SK-N-SH treated with all-trans-retinoic acid at 6 μM for 48 hours (cell line): Measurements from ENCODE around the gene REXO4.
"Not testable (repeated sequence)": the region's sequence is repeated elsewhere in the genome, so short reads cannot be mapped to it uniquely, and the experiment has no call there.

Source experiments
- ATAC-seq: fragments of 200-7000 bp; cut with Tn5 transposase; 3 replicates; pipeline ENCODE4 v1.9.1; 2020; ENCODE audit warnings: mild to moderate bottlenecking, moderate library complexity
- ARNTL ChIP-seq: fragments of 450-650 bp; formaldehyde crosslinking; IDR thresholded peaks from 2 replicates; pipeline ENCODE4 v1.5.0; 2020; ENCODE audit warnings: low read depth, mild to moderate bottlenecking, moderate library complexity, borderline replicate concordance
- BACH2 ChIP-seq: fragments of 250-450 bp; sonication (Bioruptor Pico); IDR thresholded peaks from 2 replicates; pipeline ENCODE4 v1.9.0; 2021; ENCODE audit warnings: mild to moderate bottlenecking, borderline replicate concordance
- CREB5 ChIP-seq: fragments of 250-450 bp; sonication (Bioruptor Pico); IDR thresholded peaks from 2 replicates; pipeline ENCODE4 v1.5.1; 2020; ENCODE audit warnings: low read depth, mild to moderate bottlenecking, moderate library complexity
- CSDC2 ChIP-seq: fragments of 250-450 bp; sonication (Bioruptor Pico); IDR thresholded peaks from 2 replicates; pipeline ENCODE4 v1.5.0; 2020; ENCODE audit warnings: mild to moderate bottlenecking, moderate library complexity
- CSRNP3 ChIP-seq: fragments of 250-450 bp; sonication (Bioruptor Pico); IDR thresholded peaks from 2 replicates; pipeline ENCODE4 v1.5.1; 2021; ENCODE audit warnings: mild to moderate bottlenecking, moderate library complexity
- ESRRG ChIP-seq: fragments of 250-450 bp; sonication (Bioruptor Pico); IDR thresholded peaks from 2 replicates; pipeline ENCODE4 v1.6.1; 2021; ENCODE audit warnings: mild to moderate bottlenecking
- GLIS3 ChIP-seq: fragments of 250-450 bp; sonication (Bioruptor Pico); IDR thresholded peaks from 2 replicates; pipeline ENCODE4 v1.5.0; 2020; ENCODE audit warnings: mild to moderate bottlenecking, moderate library complexity
- ISL1 ChIP-seq: fragments of 250-450 bp; sonication (Bioruptor Pico); IDR thresholded peaks from 2 replicates; pipeline ENCODE4 v2.1.2; 2022; ENCODE audit warnings: mild to moderate bottlenecking, moderate library complexity
- OSR1 ChIP-seq: fragments of 250-450 bp; sonication (Bioruptor Pico); IDR thresholded peaks from 2 replicates; pipeline ENCODE4 v1.8.0; 2022; ENCODE audit warnings: moderate library complexity, mild to moderate bottlenecking, inconsistent platforms
- PATZ1 ChIP-seq: fragments of 250-450 bp; sonication (Bioruptor Pico); IDR thresholded peaks from 2 replicates; pipeline ENCODE4 v1.8.0; 2020; ENCODE audit warnings: mild to moderate bottlenecking, moderate library complexity, borderline replicate concordance
- POU6F1 ChIP-seq: fragments of 250-450 bp; sonication (Bioruptor Pico); IDR thresholded peaks from 2 replicates; pipeline ENCODE4 v1.8.0; 2021; ENCODE audit warnings: low read depth, mild to moderate bottlenecking, moderate library complexity, borderline replicate concordance
- PPARA ChIP-seq: fragments of 250-450 bp; sonication (Bioruptor Pico); IDR thresholded peaks from 2 replicates; pipeline ENCODE4 v1.5.0; 2020; ENCODE audit warnings: mild to moderate bottlenecking, borderline replicate concordance
- RARB ChIP-seq: fragments of 250-450 bp; sonication (Bioruptor Pico); IDR thresholded peaks from 2 replicates; pipeline ENCODE4 v1.8.0; 2021; ENCODE audit warnings: mild to moderate bottlenecking, moderate library complexity
- SNAI2 ChIP-seq: fragments of 250-450 bp; sonication (Bioruptor Pico); IDR thresholded peaks from 2 replicates; pipeline ENCODE4 v1.5.0; 2020; ENCODE audit warnings: mild to moderate bottlenecking, moderate library complexity
- TCF4 ChIP-seq: fragments of 250-450 bp; sonication (Bioruptor Pico); IDR thresholded peaks from 2 replicates; pipeline ENCODE4 v1.8.0; 2021; ENCODE audit warnings: mild to moderate bottlenecking, moderate library complexity, borderline replicate concordance
- TOX ChIP-seq: fragments of 250-450 bp; sonication (Bioruptor Pico); IDR thresholded peaks from 2 replicates; pipeline ENCODE4 v1.8.0; 2021; ENCODE audit warnings: mild to moderate bottlenecking, moderate library complexity, borderline replicate concordance
- TSHZ2 ChIP-seq: fragments of 250-450 bp; sonication (Bioruptor Pico); IDR thresholded peaks from 2 replicates; pipeline ENCODE4 v1.5.0; 2020; ENCODE audit warnings: mild to moderate bottlenecking, moderate library complexity
- ZFP3 ChIP-seq: fragments of 250-450 bp; sonication (Bioruptor Pico); IDR thresholded peaks from 2 replicates; pipeline ENCODE4 v1.5.0; 2020; ENCODE audit warnings: mild to moderate bottlenecking, moderate library complexity
- ZFP30 ChIP-seq: fragments of 450-650 bp; formaldehyde crosslinking; IDR thresholded peaks from 2 replicates; pipeline ENCODE4 v1.5.0; 2022; ENCODE audit warnings: mild to moderate bottlenecking, moderate library complexity
- ZNF565 ChIP-seq: fragments of 450-650 bp; formaldehyde crosslinking; conservative IDR thresholded peaks from 2 replicates; pipeline ENCODE4 v1.5.0; 2020; ENCODE audit warnings: low read depth, mild to moderate bottlenecking, moderate library complexity
- ZNF70 ChIP-seq: fragments of 450-650 bp; formaldehyde crosslinking; IDR thresholded peaks from 2 replicates; pipeline ENCODE4 v1.5.0; 2020; ENCODE audit warnings: mild to moderate bottlenecking, moderate library complexity
- ZNF8 ChIP-seq: fragments of 450-650 bp; formaldehyde crosslinking; IDR thresholded peaks from 2 replicates; pipeline ENCODE4 v1.5.0; 2020; ENCODE audit warnings: mild to moderate bottlenecking, moderate library complexity

The REXO4 gene

GRCh38 chr9:133453651-133454050, 35.8 kb upstream of the REXO4 start:
- TF ChIP-seq ARNTL (CRISPR knock-in tag), result no peak
- TF ChIP-seq TCF4, result no peak
- no peak for TF ChIP-seq CREB5 (CRISPR knock-in tag)
- TF ChIP-seq TOX (CRISPR knock-in tag), result no peak
- no peak for TF ChIP-seq TSHZ2 (CRISPR knock-in tag)
- no peak for TF ChIP-seq OSR1
- TF ChIP-seq ZFP3, result no peak
- no peak for TF ChIP-seq ZFP30 (CRISPR knock-in tag)
- no peak for TF ChIP-seq POU6F1 (CRISPR knock-in tag)
- TF ChIP-seq PPARA, result no peak
- TF ChIP-seq CSRNP3 (CRISPR knock-in tag), result no peak
- no peak for TF ChIP-seq ISL1 (CRISPR knock-in tag)
- no peak for TF ChIP-seq SNAI2 (CRISPR knock-in tag)
- no peak for TF ChIP-seq ZNF8 (CRISPR knock-in tag)
- TF ChIP-seq GLIS3 (CRISPR knock-in tag), result no peak
- no peak for TF ChIP-seq CSDC2
- TF ChIP-seq ESRRG (CRISPR knock-in tag), result no peak
- TF ChIP-seq RARB, result no peak
- ATAC-seq, result no peak

GRCh38 chr9:133452562-133452961, 34.8 kb upstream of the REXO4 start:
- ATAC-seq, result no peak
- TF ChIP-seq CREB5 (CRISPR knock-in tag), result no peak
- no peak for TF ChIP-seq SNAI2 (CRISPR knock-in tag)
- TF ChIP-seq OSR1, result no peak
- no peak for TF ChIP-seq ZNF565
- no peak for TF ChIP-seq ARNTL (CRISPR knock-in tag)
- TF ChIP-seq BACH2 (CRISPR knock-in tag), result no peak
- no peak for TF ChIP-seq PATZ1
- no peak for TF ChIP-seq ZNF70
- no peak for TF ChIP-seq ZFP30 (CRISPR knock-in tag)
- TF ChIP-seq TSHZ2 (CRISPR knock-in tag), result no peak
- TF ChIP-seq TCF4, result no peak
- TF ChIP-seq, all 23 proteins: peak for 0

GRCh38 chr9:133451865-133452264, 34.1 kb upstream of the REXO4 start:
- not testable (repeated sequence) for ATAC-seq
